B cell (primary cell): ENCODE data around the gene ABITRAM. TPM values are rescaled to one million over a fixed set of nuclear protein-coding genes. Genes with fewer than 3 reads are reported as not detected.
"Not testable (repeated sequence)": the region's sequence is repeated elsewhere in the genome, so short reads cannot be mapped to it uniquely, and the experiment has no call there.

Source experiments
- ATAC-seq: fragments of 200-7000 bp; cut with Tn5 transposase; one replicate; pipeline ENCODE4 v1.10.0; 2021; ENCODE audit warnings: low read depth, mild to moderate bottlenecking, moderate number of reproducible peaks, moderate library complexity
- CTCF ChIA-PET: fragments of 350-600 bp; sonication (Branson Sonifier 250); formaldehyde crosslinking; loops from one replicate; lab custom pipeline; 2021; ENCODE audit warnings: antibody characterized with exemption, inconsistent platforms; lab: Charles Lee
- POLR2A ChIA-PET: fragments of 350-600 bp; sonication (Branson Sonifier 250); formaldehyde crosslinking; loops from one replicate; lab custom pipeline; 2021; ENCODE audit warnings: antibody characterized with exemption; lab: Charles Lee
- DNase-seq: peaks from one replicate; pipeline ENCODE4 v3.0.0; 2013
- H2AFZ ChIP-seq: 2 replicates; pipeline ENCODE4 v1.6.1; 2012; ENCODE audit warnings: mild to moderate bottlenecking, low read depth, low read length; ENCODE audit not compliant: insufficient read depth, poor library complexity, severe bottlenecking
- H3K27ac ChIP-seq, 2 donors: 1 replicate in 1 of 2; 2 replicates in 1 of 2; pipeline ENCODE4 v1.5.1; 2012 to 2013; ENCODE audit warnings: low read length in 2 of 2, mild to moderate bottlenecking in 2 of 2, moderate library complexity in 1 of 2
- H3K27me3 ChIP-seq, 4 experiments: fragments of 200-600 bp in 1 of 4; sonication (generic) in 1 of 4; replicated peaks in 1 of 4; 1 replicate in 2 of 4; 2 replicates in 2 of 4; pipeline versions ENCODE4 v1.6.1 to v1.7.0; 2013 to 2016; ENCODE audit warnings: low read length in 3 of 4, mild to moderate bottlenecking in 2 of 4, mixed read lengths in 1 of 4, moderate library complexity in 1 of 4; ENCODE audit not compliant: insufficient read depth in 4 of 4, control insufficient read depth in 3 of 4; ENCODE audit errors: control extremely low read depth in 1 of 4
- H3K36me3 ChIP-seq, 2 experiments: replicated peaks in 1 of 2; 1 replicate in 1 of 2; 2 replicates in 1 of 2; pipeline versions ENCODE4 v1.6.1 to v1.7.1; 2013; ENCODE audit warnings: low read length in 1 of 2; ENCODE audit not compliant: insufficient read depth in 2 of 2, control insufficient read depth in 1 of 2; ENCODE audit errors: control extremely low read depth in 1 of 2, extremely low read depth in 1 of 2
- H3K4me1 ChIP-seq, 2 donors: fragments of 200-600 bp in 1 of 2; sonication (generic) in 1 of 2; 1 replicate in 1 of 2; 2 replicates in 1 of 2; pipeline versions ENCODE4 v1.5.1 to v1.6.1; 2013 to 2017; ENCODE audit warnings: low read length in 2 of 2; ENCODE audit not compliant: control insufficient read depth in 2 of 2, insufficient read depth in 2 of 2
- H3K4me2 ChIP-seq: replicated peaks from 2 replicates; pipeline ENCODE3; 2012; ENCODE audit warnings: mild to moderate bottlenecking, low read depth, low read length; ENCODE audit not compliant: poor library complexity, severe bottlenecking
- H3K4me3 ChIP-seq, 5 experiments: fragments of 200-600 bp in 1 of 5; sonication (generic) in 1 of 5; 1 replicate in 3 of 5; 2 replicates in 2 of 5; pipeline versions ENCODE4 v1.5.1 to v1.7.0; 2011 to 2016; ENCODE audit warnings: low read length in 4 of 5, mild to moderate bottlenecking in 4 of 5, low read depth in 2 of 5, control low read depth in 1 of 5, moderate library complexity in 1 of 5; ENCODE audit not compliant: insufficient read depth in 1 of 5; ENCODE audit errors: control extremely low read depth in 1 of 5, extremely low read depth in 1 of 5
- H3K79me2 ChIP-seq: fragments of 200-600 bp; sonication (generic); one replicate; pipeline ENCODE4 v1.6.0; 2016; ENCODE audit warnings: low read length; ENCODE audit not compliant: control insufficient read depth, insufficient read depth
- H3K9ac ChIP-seq: fragments of 200-600 bp; sonication (generic); 2 replicates; pipeline ENCODE4 v1.6.1; 2017; ENCODE audit warnings: mild to moderate bottlenecking, low read length, moderate library complexity
- H3K9me3 ChIP-seq, 3 donors: one replicate each; pipeline versions ENCODE4 v1.6.1 to v1.7.1; 2013; ENCODE audit warnings: low read length in 2 of 3; ENCODE audit not compliant: control insufficient read depth in 2 of 3, insufficient read depth in 1 of 3; ENCODE audit errors: control extremely low read depth in 1 of 3
- H4K20me1 ChIP-seq: 2 replicates; pipeline ENCODE4 v1.6.0; 2012; ENCODE audit warnings: mild to moderate bottlenecking, low read length; ENCODE audit not compliant: insufficient read depth, control insufficient read depth, poor library complexity, severe bottlenecking
- H3K27ac Mint-ChIP-seq: one replicate; pipeline ENCODE4 v1.8.0; 2021; ENCODE audit warnings: mixed read lengths
- H3K27me3 Mint-ChIP-seq: one replicate; pipeline ENCODE4 v1.8.0; 2021; ENCODE audit warnings: mixed read lengths
- H3K4me1 Mint-ChIP-seq: one replicate; pipeline ENCODE4 v1.8.0; 2021; ENCODE audit warnings: mixed read lengths
- H3K4me3 Mint-ChIP-seq: one replicate; pipeline ENCODE4 v1.8.0; 2021; ENCODE audit warnings: mixed read lengths
- H3K9me3 Mint-ChIP-seq: one replicate; pipeline ENCODE4 v1.8.0; 2022; ENCODE audit warnings: mixed read lengths; ENCODE audit not compliant: insufficient read depth
- EZH2 ChIP-seq: IDR thresholded peaks from 2 replicates; pipeline ENCODE4 v1.6.1; 2012; ENCODE audit warnings: borderline replicate concordance, low read depth, mild to moderate bottlenecking, moderate library complexity, low read length; ENCODE audit not compliant: insufficient read depth, poor library complexity, severe bottlenecking
- WGBS: methylation state at CpG from one replicate; pipeline ENCODE4 v1.1.5; 2013; ENCODE audit warnings: missing lambda C conversion rate; ENCODE audit not compliant: insufficient coverage; 5-methylcytosine and 5-hydroxymethylcytosine counted together
- intact Hi-C: fragments of 100-400 bp; cut with micrococcal nuclease; formaldehyde crosslinking; loops from one replicate; pipeline ENCODE4 v1.10.0; 2022
- polyA plus RNA-seq: library from polyadenylated mRNA; depleted of rRNA; stranded (reverse); fragments of >200 nt; gene quantifications from 2 replicates; pipeline ENCODE4 v1.2.3, GENCODE V29; 2012
- total RNA-seq, 2 donors: library from RNA; stranded (reverse); fragments of 120-200 nt in 1 of 2; gene quantifications; 1 replicate in 1 of 2; 2 replicates in 1 of 2; pipeline versions ENCODE4 v1.2.3 to v1.2.4, GENCODE V29; 2013 to 2022
- TF ChIP-seq, protein P1 (sequence below): fragments of 200-600 bp; IDR thresholded peaks from one replicate; pipeline ENCODE4 v1.8.0; 2022; ENCODE audit warnings: antibody characterized with exemption, mild to moderate bottlenecking

The ABITRAM gene
- total and polyA plus RNA-seq, 2 donors (not counting 1 experiment from before 2014, with no cell fraction given), result 6.6 to 8.3 TPM

DNA sequence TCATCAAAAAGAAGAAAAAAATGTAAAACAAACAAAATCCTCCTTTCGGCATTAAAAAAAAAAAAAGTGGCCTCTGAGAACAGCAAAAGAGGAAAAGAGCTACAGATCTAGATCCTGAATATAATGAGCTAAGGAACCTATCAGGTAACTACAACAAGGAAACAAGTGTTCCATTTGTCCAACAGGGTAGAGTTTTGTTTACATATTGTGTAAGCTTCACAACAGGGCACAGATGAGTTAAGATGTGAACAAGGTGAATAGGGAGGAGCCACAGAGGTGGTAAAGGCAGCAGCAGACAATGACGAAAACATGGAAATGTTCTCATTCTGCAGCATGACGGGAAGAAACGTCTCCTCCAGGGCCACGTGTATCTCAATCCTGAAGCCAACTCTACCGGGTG, 14.7 kb upstream of the ABITRAM start:
- ChIA-PET CTCF (no interaction called here), POLR2A (no interaction called here)
- TF ChIP-seq, protein P1, sequence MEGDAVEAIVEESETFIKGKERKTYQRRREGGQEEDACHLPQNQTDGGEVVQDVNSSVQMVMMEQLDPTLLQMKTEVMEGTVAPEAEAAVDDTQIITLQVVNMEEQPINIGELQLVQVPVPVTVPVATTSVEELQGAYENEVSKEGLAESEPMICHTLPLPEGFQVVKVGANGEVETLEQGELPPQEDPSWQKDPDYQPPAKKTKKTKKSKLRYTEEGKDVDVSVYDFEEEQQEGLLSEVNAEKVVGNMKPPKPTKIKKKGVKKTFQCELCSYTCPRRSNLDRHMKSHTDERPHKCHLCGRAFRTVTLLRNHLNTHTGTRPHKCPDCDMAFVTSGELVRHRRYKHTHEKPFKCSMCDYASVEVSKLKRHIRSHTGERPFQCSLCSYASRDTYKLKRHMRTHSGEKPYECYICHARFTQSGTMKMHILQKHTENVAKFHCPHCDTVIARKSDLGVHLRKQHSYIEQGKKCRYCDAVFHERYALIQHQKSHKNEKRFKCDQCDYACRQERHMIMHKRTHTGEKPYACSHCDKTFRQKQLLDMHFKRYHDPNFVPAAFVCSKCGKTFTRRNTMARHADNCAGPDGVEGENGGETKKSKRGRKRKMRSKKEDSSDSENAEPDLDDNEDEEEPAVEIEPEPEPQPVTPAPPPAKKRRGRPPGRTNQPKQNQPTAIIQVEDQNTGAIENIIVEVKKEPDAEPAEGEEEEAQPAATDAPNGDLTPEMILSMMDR, result no peak
- TF ChIP-seq EZH2, result no peak
- H3K27ac Mint-ChIP-seq, result no peak overlapping the region
- no peak overlapping the region for H3K27ac ChIP-seq
- no peak overlapping the region for H3K9ac ChIP-seq
- H4K20me1 ChIP-seq, result no peaks in the 10 kb centered on the region
- no peaks in the 10 kb centered on the region for H3K4me1 ChIP-seq
- no peaks in the 10 kb centered on the region for H3K9me3 ChIP-seq
- H3K79me2 ChIP-seq, result no peaks in the 10 kb centered on the region
- peaks cover 1 to 73% of the 10 kb centered on the region in 2 experiments for H3K36me3 ChIP-seq
- H3K4me2 ChIP-seq, result no peak overlapping the region
- no peaks in the 10 kb centered on the region for H3K27me3 ChIP-seq
- ATAC-seq (no peak), DNase-seq (no peak)
- H3K4me3 ChIP-seq, result no peak overlapping the region
- no peaks in the 10 kb centered on the region for H3K4me1 Mint-ChIP-seq
- WGBS, result 82% methylated on average over 4 of the region's 6 CpGs
- no peak overlapping the region for H2AFZ ChIP-seq
- no peak overlapping the region for H3K4me3 Mint-ChIP-seq
- intact Hi-C loops, result no loop called here
- no peaks in the 10 kb centered on the region for H3K9me3 Mint-ChIP-seq
- H3K27me3 Mint-ChIP-seq, result no peaks in the 10 kb centered on the region

DNA sequence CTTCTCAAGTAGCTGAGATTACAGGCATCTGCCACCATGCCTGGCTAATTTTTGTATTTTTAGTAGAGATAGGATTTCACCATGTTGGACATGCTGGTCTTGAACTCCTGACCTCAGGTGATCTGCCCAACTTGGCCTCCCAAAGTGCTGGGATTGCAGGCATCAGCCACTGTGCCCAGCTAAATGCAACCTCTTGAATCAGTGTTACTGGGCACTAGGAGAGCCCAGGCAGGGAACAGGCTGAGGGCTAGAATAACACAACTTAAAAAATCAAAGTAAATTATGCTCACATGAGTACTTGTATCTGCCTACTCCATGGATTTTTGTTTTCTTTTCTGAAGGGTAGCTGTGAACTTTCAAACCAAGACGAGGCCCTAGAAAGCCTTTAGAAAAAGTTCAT, 13.8 kb upstream of the ABITRAM start:
- H3K79me2 ChIP-seq, H3K9ac ChIP-seq, intact Hi-C loops, H3K9me3 ChIP-seq, H3K4me3 ChIP-seq, ATAC-seq, H3K4me2 ChIP-seq, H3K4me1 Mint-ChIP-seq, POLR2A ChIA-PET, H3K27me3 ChIP-seq, DNase-seq, H3K9me3 Mint-ChIP-seq, H3K27ac Mint-ChIP-seq, H3K27ac ChIP-seq, H3K27me3 Mint-ChIP-seq, H3K4me1 ChIP-seq, H3K4me3 Mint-ChIP-seq, H2AFZ ChIP-seq, H4K20me1 ChIP-seq: not testable (repeated sequence)
- H3K36me3 ChIP-seq, result peaks cover 1 to 75% of the 10 kb centered on the region in 2 experiments
- WGBS, result no CpG with 5 or more reads among the region's 1 CpG
- CTCF ChIA-PET, result interaction anchor here (0.9 kb wide), 1 partner anchor 34 kb away, joined by 4 read pairs; no protein-coding TSS in a partner anchor
